Spleen (tissue), 11 donors: ENCODE results near the gene ZNF577. TPM values are rescaled to one million over a fixed set of nuclear protein-coding genes. Genes with fewer than 3 reads are reported as not detected.

Source experiments
- DNase-seq: peaks from one replicate; pipeline ENCODE4 v3.0.0-alpha.2; 2020
- H3K27ac ChIP-seq, 8 donors: fragments of 200-600 bp; sonication (generic) in 7 of 8; 1 replicate in 4 of 8; 2 replicates in 4 of 8; pipeline versions ENCODE4 v1.5.0 to v1.8.0; 2016 to 2021; ENCODE audit warnings: inconsistent platforms in 4 of 8, mild to moderate bottlenecking in 4 of 8, moderate library complexity in 1 of 8
- H3K27me3 ChIP-seq, 7 donors: fragments of 200-600 bp; sonication (generic) in 6 of 7; replicated peaks in 1 of 7; 1 replicate in 4 of 7; 2 replicates in 3 of 7; pipeline versions ENCODE4 v1.5.0 to v1.8.0; 2016 to 2021; ENCODE audit warnings: inconsistent platforms in 3 of 7, mild to moderate bottlenecking in 1 of 7
- H3K36me3 ChIP-seq, 6 donors: fragments of 200-600 bp; sonication (generic) in 5 of 6; 1 replicate in 4 of 6; 2 replicates in 2 of 6; pipeline versions ENCODE4 v1.5.0 to v1.8.0; 2016 to 2021; ENCODE audit warnings: inconsistent platforms in 2 of 6
- H3K4me1 ChIP-seq, 6 donors: fragments of 200-600 bp; sonication (generic) in 5 of 6; 1 replicate in 3 of 6; 2 replicates in 3 of 6; pipeline versions ENCODE4 v1.5.0 to v1.8.0; 2016 to 2021; ENCODE audit warnings: inconsistent platforms in 3 of 6
- H3K4me3 ChIP-seq, 8 donors: fragments of 200-600 bp; sonication (generic) in 7 of 8; 1 replicate in 4 of 8; 2 replicates in 4 of 8; pipeline versions ENCODE4 v1.5.0 to v1.8.0; 2016 to 2021; ENCODE audit warnings: inconsistent platforms in 4 of 8, mild to moderate bottlenecking in 4 of 8, moderate library complexity in 2 of 8
- H3K9me3 ChIP-seq, 8 donors: fragments of 200-600 bp; sonication (generic) in 7 of 8; 1 replicate in 4 of 8; 2 replicates in 4 of 8; pipeline versions ENCODE4 v1.5.0 to v1.8.0; 2016 to 2021; ENCODE audit warnings: inconsistent platforms in 4 of 8
- POLR2A ChIP-seq, 3 donors: fragments of 450-650 bp; IDR thresholded peaks; one replicate each; pipeline ENCODE4 v1.5.1; 2017; ENCODE audit warnings: antibody characterized with exemption in 3 of 3, mild to moderate bottlenecking in 1 of 3
- POLR2AphosphoS5 ChIP-seq, 3 donors: sonication (generic); formaldehyde crosslinking; IDR thresholded peaks; one replicate each; pipeline ENCODE4 v1.5.1; 2017; ENCODE audit warnings: antibody characterized with exemption in 3 of 3
- WGBS, 5 donors: extraction: QIAGEN DNeasy Blood & Tissue Kit in 3 of 5; methylation state at CpG; one replicate each; pipeline versions ENCODE4 v1.1.5 to v1.1.7; 2013 to 2018; 5-methylcytosine and 5-hydroxymethylcytosine counted together
- intact Hi-C: fragments of 100-400 bp; cut with DNase I; formaldehyde crosslinking; loops from one replicate; pipeline ENCODE4 v1.15.0; 2023; ENCODE audit warnings: low total_unique reads
- polyA plus RNA-seq, 3 donors: library from polyadenylated mRNA; stranded (reverse); fragments of 200-250 nt; gene quantifications; one replicate each; pipeline ENCODE4 v1.2.1, GENCODE V29; 2013
- total RNA-seq, 7 donors: library from RNA; depleted of rRNA in 3 of 7; stranded (reverse); fragments of >200 nt in 3 of 7; fragmentation: NEBNext Ultra II Directional in 4 of 7; extraction: Animal tissue kit (Norgen Biotek cat#: 25700) in 4 of 7; gene quantifications; one replicate each; pipeline versions ENCODE4 v1.1.0 to v1.2.1, GENCODE V29; 2016 to 2021
- TF ChIP-seq, protein P1 (sequence below), 11 experiments: fragments of 200-600 bp in 7 of 11; fragments of 450-650 bp in 4 of 11; sonication (generic) in 4 of 11; IDR thresholded peaks in 8 of 11; conservative IDR thresholded peaks in 3 of 11; 1 replicate in 7 of 11; 2 replicates in 4 of 11; pipeline versions ENCODE4 v1.4.0 to v1.8.0; 2016 to 2021; ENCODE audit warnings: antibody characterized with exemption in 11 of 11, inconsistent platforms in 4 of 11, mild to moderate bottlenecking in 1 of 11
- donor health status: healthy with polysubstance abuse.
- donor health status: DM: no; HTN: no; CAD: no; lungs with moderate emphysema.
- donor health status: DM: no; HTN: no; CAD: no.
- donor health status: Bipolar disorder and iron deficiency.
- donor health status: healthy.
- donor health status: DM: no; HTN: no; CAD: no.
- donor health status: DM: yes; HTN: yes; CAD: no.

ZNF577 gene
- total and polyA plus RNA-seq, 10 donors = 11.4 to 31.7 (median 19.3) TPM

- Histone ChIP-seq H3K9me3 (peaks cover 9 to 100% (median 100%) of the 10 kb centered on the region in 8 donors), H3K27me3 (no peaks in the 10 kb centered on the region), H3K36me3 (peaks cover 3 to 90% (median 20%) of the 10 kb centered on the region in 6 donors), H3K27ac (no peak overlapping the region), H3K4me3 (no peak overlapping the region), H3K4me1 (peaks cover 0 to 12% (median 3%) of the 10 kb centered on the region in 6 donors)
- DNase-seq = no peak
- 94 to 98% (median 97%) methylated on average over 2 of the region's 2 CpGs for WGBS, 5 donors
- TF ChIP-seq POLR2A (IDR thresholded peaks at IDR 0.05) (no peak), POLR2AphosphoS5 (IDR thresholded peaks at IDR 0.05) (no peak)
- TF ChIP-seq, protein P1, sequence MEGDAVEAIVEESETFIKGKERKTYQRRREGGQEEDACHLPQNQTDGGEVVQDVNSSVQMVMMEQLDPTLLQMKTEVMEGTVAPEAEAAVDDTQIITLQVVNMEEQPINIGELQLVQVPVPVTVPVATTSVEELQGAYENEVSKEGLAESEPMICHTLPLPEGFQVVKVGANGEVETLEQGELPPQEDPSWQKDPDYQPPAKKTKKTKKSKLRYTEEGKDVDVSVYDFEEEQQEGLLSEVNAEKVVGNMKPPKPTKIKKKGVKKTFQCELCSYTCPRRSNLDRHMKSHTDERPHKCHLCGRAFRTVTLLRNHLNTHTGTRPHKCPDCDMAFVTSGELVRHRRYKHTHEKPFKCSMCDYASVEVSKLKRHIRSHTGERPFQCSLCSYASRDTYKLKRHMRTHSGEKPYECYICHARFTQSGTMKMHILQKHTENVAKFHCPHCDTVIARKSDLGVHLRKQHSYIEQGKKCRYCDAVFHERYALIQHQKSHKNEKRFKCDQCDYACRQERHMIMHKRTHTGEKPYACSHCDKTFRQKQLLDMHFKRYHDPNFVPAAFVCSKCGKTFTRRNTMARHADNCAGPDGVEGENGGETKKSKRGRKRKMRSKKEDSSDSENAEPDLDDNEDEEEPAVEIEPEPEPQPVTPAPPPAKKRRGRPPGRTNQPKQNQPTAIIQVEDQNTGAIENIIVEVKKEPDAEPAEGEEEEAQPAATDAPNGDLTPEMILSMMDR (IDR thresholded peaks at IDR 0.05 in 8 of 11, conservative IDR thresholded peaks at IDR 0.05 in 3 of 11) = no peak
- intact Hi-C loops = no loop called here
Measured at GRCh38 chr19:51884713-51885112, 3.0 kb downstream of the ZNF577 start.

- peaks cover 5 to 100% (median 100%) of the 10 kb centered on the region in 8 donors for H3K9me3 ChIP-seq
- H3K36me3 ChIP-seq = peaks cover 10 to 90% (median 38%) of the 10 kb centered on the region in 6 donors
- WGBS, 5 donors = 96 to 99% (median 96%) methylated on average over 3 of the region's 3 CpGs
- TF ChIP-seq, protein P1 (IDR thresholded peaks at IDR 0.05 in 8 of 11, conservative IDR thresholded peaks at IDR 0.05 in 3 of 11) = no peak
- TF ChIP-seq POLR2AphosphoS5 (IDR thresholded peaks at IDR 0.05) = no peak
- no peak for DNase-seq
- no peaks in the 10 kb centered on the region for H3K27me3 ChIP-seq
- intact Hi-C loops = no loop called here
- H3K27ac ChIP-seq = no peak overlapping the region
- H3K4me3 ChIP-seq = no peak overlapping the region
- peaks cover 0 to 9% (median 3%) of the 10 kb centered on the region in 6 donors for H3K4me1 ChIP-seq
Measured at GRCh38 chr19:51882518-51882917, 5.2 kb downstream of the ZNF577 start.

GRCh38 chr19:51873097-51873496, 14.7 kb downstream of the ZNF577 start:
- Histone ChIP-seq H3K27me3 (no peaks in the 10 kb centered on the region), H3K4me3 (peak overlapping the region in 1 of 8 donors; percentile 25), H3K9me3 (peaks cover 15 to 100% (median 100%) of the 10 kb centered on the region in 8 donors), H3K27ac (no peak overlapping the region), H3K4me1 (no peaks in the 10 kb centered on the region), H3K36me3 (peaks cover 31 to 86% (median 58%) of the 10 kb centered on the region in 6 donors)
- no peak for DNase-seq
- 92 to 98% (median 97%) methylated on average over 4 of the region's 4 CpGs for WGBS, 5 donors
- TF ChIP-seq, protein P1 (IDR thresholded peaks at IDR 0.05 in 8 of 11, conservative IDR thresholded peaks at IDR 0.05 in 3 of 11) = no peak
- TF ChIP-seq POLR2A (IDR thresholded peaks at IDR 0.05) (no peak), POLR2AphosphoS5 (IDR thresholded peaks at IDR 0.05) (no peak)
- intact Hi-C loops = no loop called here

GRCh38 chr19:51861870-51862622, 25.7 kb downstream of the ZNF577 start:
- intact Hi-C loops = no loop called here
- DNase-seq = no peak
- WGBS, 5 donors = 86 to 95% (median 90%) methylated on average over 2 of the region's 2 CpGs

More at GRCh38 chr19:51861870-51862622, 25.7 kb downstream of the ZNF577 start:
- Histone ChIP-seq H3K36me3 (peaks cover 0 to 45% (median 7%) of the 10 kb centered on the region in 6 donors), H3K9me3 (peaks cover 56 to 100% (median 100%) of the 10 kb centered on the region in 8 donors), H3K4me3 (no peak overlapping the region), H3K27me3 (no peaks in the 10 kb centered on the region), H3K4me1 (no peaks in the 10 kb centered on the region), H3K27ac (no peak overlapping the region)
- TF ChIP-seq POLR2AphosphoS5 (IDR thresholded peaks at IDR 0.05) (no peak), POLR2A (IDR thresholded peaks at IDR 0.05) (no peak)
- TF ChIP-seq, protein P1 (IDR thresholded peaks at IDR 0.05 in 8 of 11, conservative IDR thresholded peaks at IDR 0.05 in 3 of 11) = no peak
